ENCODE data around the gene EIF4EBP2. TPM values are rescaled to one million over a fixed set of nuclear protein-coding genes. Genes with fewer than 3 reads are reported as not detected.

Gene EIF4EBP2
- total and polyA plus RNA-seq, 4 donors: 25.7 to 70.0 (median 33.0) TPM

DNA sequence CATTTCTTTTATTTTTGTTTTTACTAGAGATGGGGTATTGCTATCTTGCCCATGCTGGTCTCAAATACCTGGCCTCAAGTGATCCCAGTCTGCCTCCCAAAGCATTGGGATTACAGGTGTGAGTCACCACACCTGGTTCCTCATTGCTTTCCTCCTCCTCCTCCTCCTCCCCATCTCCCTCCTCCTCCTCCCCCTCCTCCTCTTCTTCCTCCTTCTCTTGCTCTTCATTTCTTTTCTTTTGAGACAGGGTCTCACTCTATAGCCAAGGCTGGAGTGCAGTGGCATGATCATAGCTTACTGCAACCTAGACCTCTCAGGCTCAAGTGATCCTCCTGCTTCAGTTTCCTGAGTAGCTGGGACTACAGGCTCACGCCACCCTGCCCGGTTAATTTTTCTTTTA, 43.7 kb upstream of the EIF4EBP2 start:
- DNase-seq (ENCODE audit: low spot score): no peak
- no peak overlapping the region for H3K27ac ChIP-seq (ENCODE audit: low read depth in 1 of 2, low read length in 2 of 2)
- no peaks in the 10 kb centered on the region for H3K27me3 ChIP-seq (ENCODE audit: control insufficient read depth in 4 of 4, insufficient read depth in 4 of 4, low read length in 3 of 4)
- TF ChIP-seq HNF4A (conservative IDR thresholded peaks at IDR 0.05) (no peak), HNF4G (IDR thresholded peaks at IDR 0.05) (no peak), FOXA2 (IDR thresholded peaks at IDR 0.05) (no peak), RAD21 (IDR thresholded peaks at IDR 0.05) (no peak), REST (IDR thresholded peaks at IDR 0.05) (no peak), NR2F2 (IDR thresholded peaks at IDR 0.05) (no peak), TAF1 (conservative IDR thresholded peaks at IDR 0.05) (no peak), RXRA (IDR thresholded peaks at IDR 0.05) (no peak), FOXA1 (IDR thresholded peaks at IDR 0.05) (no peak), ZBTB33 (IDR thresholded peaks at IDR 0.05) (no peak), MAX (IDR thresholded peaks at IDR 0.05) (no peak), SP1 (IDR thresholded peaks at IDR 0.05) (no peak), YY1 (IDR thresholded peaks at IDR 0.05) (no peak), JUND (IDR thresholded peaks at IDR 0.05) (no peak), ATF3 (IDR thresholded peaks at IDR 0.05) (no peak)
- TF ChIP-seq, protein P1, sequence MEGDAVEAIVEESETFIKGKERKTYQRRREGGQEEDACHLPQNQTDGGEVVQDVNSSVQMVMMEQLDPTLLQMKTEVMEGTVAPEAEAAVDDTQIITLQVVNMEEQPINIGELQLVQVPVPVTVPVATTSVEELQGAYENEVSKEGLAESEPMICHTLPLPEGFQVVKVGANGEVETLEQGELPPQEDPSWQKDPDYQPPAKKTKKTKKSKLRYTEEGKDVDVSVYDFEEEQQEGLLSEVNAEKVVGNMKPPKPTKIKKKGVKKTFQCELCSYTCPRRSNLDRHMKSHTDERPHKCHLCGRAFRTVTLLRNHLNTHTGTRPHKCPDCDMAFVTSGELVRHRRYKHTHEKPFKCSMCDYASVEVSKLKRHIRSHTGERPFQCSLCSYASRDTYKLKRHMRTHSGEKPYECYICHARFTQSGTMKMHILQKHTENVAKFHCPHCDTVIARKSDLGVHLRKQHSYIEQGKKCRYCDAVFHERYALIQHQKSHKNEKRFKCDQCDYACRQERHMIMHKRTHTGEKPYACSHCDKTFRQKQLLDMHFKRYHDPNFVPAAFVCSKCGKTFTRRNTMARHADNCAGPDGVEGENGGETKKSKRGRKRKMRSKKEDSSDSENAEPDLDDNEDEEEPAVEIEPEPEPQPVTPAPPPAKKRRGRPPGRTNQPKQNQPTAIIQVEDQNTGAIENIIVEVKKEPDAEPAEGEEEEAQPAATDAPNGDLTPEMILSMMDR (IDR thresholded peaks at IDR 0.05; ENCODE audit: low read depth, low read length, missing input control): no peak
- H3K4me3 ChIP-seq (ENCODE audit: low read depth in 1 of 3, low read length in 3 of 3): no peak overlapping the region
- no peaks in the 10 kb centered on the region for H3K9me3 ChIP-seq (ENCODE audit: control insufficient read depth in 4 of 4, low read length in 3 of 4)
- H3K4me1 ChIP-seq (ENCODE audit: control insufficient read depth in 4 of 4, insufficient read depth in 4 of 4, low read length in 3 of 4): peaks cover 0 to 11% (median 9%) of the 10 kb centered on the region in 4 donors
- H3K36me3 ChIP-seq (ENCODE audit: control insufficient read depth in 4 of 4, insufficient read depth in 3 of 4, low read depth in 1 of 4, low read length in 3 of 4): no peaks in the 10 kb centered on the region
- H3K9ac ChIP-seq (ENCODE audit: low read depth in 1 of 2, low read length in 2 of 2): no peak overlapping the region
- WGBS: 97% methylated on average over 2 of the region's 2 CpGs

- TF ChIP-seq ATF3 (IDR thresholded peaks at IDR 0.05) (no peak), REST (IDR thresholded peaks at IDR 0.05) (no peak)
- TF ChIP-seq, protein P1 (IDR thresholded peaks at IDR 0.05; ENCODE audit: low read depth, low read length, missing input control): no peak
- 91% methylated on average over 4 of the region's 4 CpGs for WGBS
- Histone ChIP-seq H3K36me3 (ENCODE audit: control insufficient read depth in 4 of 4, insufficient read depth in 3 of 4, low read depth in 1 of 4, low read length in 3 of 4) (no peaks in the 10 kb centered on the region), H3K4me1 (ENCODE audit: control insufficient read depth in 4 of 4, insufficient read depth in 4 of 4, low read length in 3 of 4) (peaks cover 0 to 11% (median 9%) of the 10 kb centered on the region in 4 donors), H3K4me3 (ENCODE audit: low read depth in 1 of 3, low read length in 3 of 3) (no peak overlapping the region), H3K27ac (ENCODE audit: low read depth in 1 of 2, low read length in 2 of 2) (no peak overlapping the region), H3K9me3 (ENCODE audit: control insufficient read depth in 4 of 4, low read length in 3 of 4) (no peaks in the 10 kb centered on the region), H3K9ac (ENCODE audit: low read depth in 1 of 2, low read length in 2 of 2) (no peak overlapping the region), H3K27me3 (ENCODE audit: control insufficient read depth in 4 of 4, insufficient read depth in 4 of 4, low read length in 3 of 4) (no peaks in the 10 kb centered on the region)
- no peak for DNase-seq (ENCODE audit: low spot score)
Observed at GRCh38 chr10:70362328-70362727, 41.6 kb upstream of the EIF4EBP2 start.
